Measurements from ENCODE around the gene SCYGR6. TPM values are rescaled to one million over a fixed set of nuclear protein-coding genes. Genes with fewer than 3 reads are reported as not detected.

Gene SCYGR6
- total and polyA plus RNA-seq, 4 donors = not detected

DNA sequence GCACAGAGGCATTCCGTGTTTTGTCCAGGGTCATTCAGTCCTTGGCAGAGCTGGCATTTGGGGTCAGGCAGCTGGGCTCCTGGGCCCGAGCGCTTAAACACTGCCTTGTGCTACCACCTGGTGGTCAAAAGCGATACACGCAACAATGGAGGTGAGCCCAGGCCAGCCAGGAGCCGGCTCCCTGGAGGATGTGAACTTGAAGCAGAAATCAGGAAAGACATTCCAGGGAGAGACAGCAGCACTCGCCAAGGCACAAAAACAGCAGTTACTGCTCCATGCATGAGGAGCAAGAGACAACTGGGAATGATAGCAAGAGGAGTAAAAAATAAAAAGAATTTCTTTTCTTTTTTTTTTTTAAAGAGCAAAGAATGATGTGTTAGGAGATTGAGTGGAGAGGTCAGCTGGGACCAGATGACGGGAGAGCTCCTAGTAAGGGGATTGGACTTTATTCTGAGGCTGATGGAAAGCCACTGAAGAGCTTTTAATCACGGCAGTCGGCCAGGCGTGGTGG is 41.9 kb upstream of the SCYGR6 start:
- Histone ChIP-seq H3K9ac (ENCODE audit: low read depth in 1 of 2, low read length in 2 of 2) (no peak overlapping the region), H3K4me3 (ENCODE audit: low read depth in 1 of 3, low read length in 3 of 3) (no peak overlapping the region), H3K27me3 (ENCODE audit: control insufficient read depth in 4 of 4, insufficient read depth in 4 of 4, low read length in 3 of 4) (no peaks in the 10 kb centered on the region), H3K27ac (ENCODE audit: low read depth in 1 of 2, low read length in 2 of 2) (no peak overlapping the region), H3K36me3 (ENCODE audit: control insufficient read depth in 4 of 4, insufficient read depth in 3 of 4, low read depth in 1 of 4, low read length in 3 of 4) (no peaks in the 10 kb centered on the region), H3K4me1 (ENCODE audit: control insufficient read depth in 4 of 4, insufficient read depth in 4 of 4, low read length in 3 of 4) (peaks cover 0 to 11% (median 0%) of the 10 kb centered on the region in 4 donors), H3K9me3 (ENCODE audit: control insufficient read depth in 4 of 4, low read length in 3 of 4) (no peaks in the 10 kb centered on the region)
- peak; percentile 62 for TF ChIP-seq NR2F2 (IDR thresholded peaks at IDR 0.05)
- TF ChIP-seq RAD21 (IDR thresholded peaks at IDR 0.05) = peak; percentile 99 to 100
- TF ChIP-seq, protein P1, sequence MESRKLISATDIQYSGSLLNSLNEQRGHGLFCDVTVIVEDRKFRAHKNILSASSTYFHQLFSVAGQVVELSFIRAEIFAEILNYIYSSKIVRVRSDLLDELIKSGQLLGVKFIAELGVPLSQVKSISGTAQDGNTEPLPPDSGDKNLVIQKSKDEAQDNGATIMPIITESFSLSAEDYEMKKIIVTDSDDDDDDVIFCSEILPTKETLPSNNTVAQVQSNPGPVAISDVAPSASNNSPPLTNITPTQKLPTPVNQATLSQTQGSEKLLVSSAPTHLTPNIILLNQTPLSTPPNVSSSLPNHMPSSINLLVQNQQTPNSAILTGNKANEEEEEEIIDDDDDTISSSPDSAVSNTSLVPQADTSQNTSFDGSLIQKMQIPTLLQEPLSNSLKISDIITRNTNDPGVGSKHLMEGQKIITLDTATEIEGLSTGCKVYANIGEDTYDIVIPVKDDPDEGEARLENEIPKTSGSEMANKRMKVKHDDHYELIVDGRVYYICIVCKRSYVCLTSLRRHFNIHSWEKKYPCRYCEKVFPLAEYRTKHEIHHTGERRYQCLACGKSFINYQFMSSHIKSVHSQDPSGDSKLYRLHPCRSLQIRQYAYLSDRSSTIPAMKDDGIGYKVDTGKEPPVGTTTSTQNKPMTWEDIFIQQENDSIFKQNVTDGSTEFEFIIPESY (IDR thresholded peaks at IDR 0.05) = no peak
- TF ChIP-seq MAX (IDR thresholded peaks at IDR 0.05) = no peak
- TF ChIP-seq HNF4G (IDR thresholded peaks at IDR 0.05) = no peak
- TF ChIP-seq, protein P2, sequence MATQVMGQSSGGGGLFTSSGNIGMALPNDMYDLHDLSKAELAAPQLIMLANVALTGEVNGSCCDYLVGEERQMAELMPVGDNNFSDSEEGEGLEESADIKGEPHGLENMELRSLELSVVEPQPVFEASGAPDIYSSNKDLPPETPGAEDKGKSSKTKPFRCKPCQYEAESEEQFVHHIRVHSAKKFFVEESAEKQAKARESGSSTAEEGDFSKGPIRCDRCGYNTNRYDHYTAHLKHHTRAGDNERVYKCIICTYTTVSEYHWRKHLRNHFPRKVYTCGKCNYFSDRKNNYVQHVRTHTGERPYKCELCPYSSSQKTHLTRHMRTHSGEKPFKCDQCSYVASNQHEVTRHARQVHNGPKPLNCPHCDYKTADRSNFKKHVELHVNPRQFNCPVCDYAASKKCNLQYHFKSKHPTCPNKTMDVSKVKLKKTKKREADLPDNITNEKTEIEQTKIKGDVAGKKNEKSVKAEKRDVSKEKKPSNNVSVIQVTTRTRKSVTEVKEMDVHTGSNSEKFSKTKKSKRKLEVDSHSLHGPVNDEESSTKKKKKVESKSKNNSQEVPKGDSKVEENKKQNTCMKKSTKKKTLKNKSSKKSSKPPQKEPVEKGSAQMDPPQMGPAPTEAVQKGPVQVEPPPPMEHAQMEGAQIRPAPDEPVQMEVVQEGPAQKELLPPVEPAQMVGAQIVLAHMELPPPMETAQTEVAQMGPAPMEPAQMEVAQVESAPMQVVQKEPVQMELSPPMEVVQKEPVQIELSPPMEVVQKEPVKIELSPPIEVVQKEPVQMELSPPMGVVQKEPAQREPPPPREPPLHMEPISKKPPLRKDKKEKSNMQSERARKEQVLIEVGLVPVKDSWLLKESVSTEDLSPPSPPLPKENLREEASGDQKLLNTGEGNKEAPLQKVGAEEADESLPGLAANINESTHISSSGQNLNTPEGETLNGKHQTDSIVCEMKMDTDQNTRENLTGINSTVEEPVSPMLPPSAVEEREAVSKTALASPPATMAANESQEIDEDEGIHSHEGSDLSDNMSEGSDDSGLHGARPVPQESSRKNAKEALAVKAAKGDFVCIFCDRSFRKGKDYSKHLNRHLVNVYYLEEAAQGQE (IDR thresholded peaks at IDR 0.05) = no peak
- TF ChIP-seq YY1 (IDR thresholded peaks at IDR 0.05) = peak; percentile 55
- peak; percentile 90 for TF ChIP-seq CTCF (IDR thresholded peaks at IDR 0.05; ENCODE audit: low read depth, low read length, missing input control)
- peak in 1 of 2 donors; percentile 27 for TF ChIP-seq HNF4A (conservative IDR thresholded peaks at IDR 0.05)
- TF ChIP-seq RXRA (IDR thresholded peaks at IDR 0.05) = peak; percentile 43 to 72
- WGBS = 22% methylated on average over 11 of the region's 11 CpGs
- peak; percentile 70 for DNase-seq (ENCODE audit: low spot score)

- Histone ChIP-seq H3K27ac (ENCODE audit: low read depth in 1 of 2, low read length in 2 of 2) (no peak overlapping the region), H3K36me3 (ENCODE audit: control insufficient read depth in 4 of 4, insufficient read depth in 3 of 4, low read depth in 1 of 4, low read length in 3 of 4) (no peaks in the 10 kb centered on the region), H3K27me3 (ENCODE audit: control insufficient read depth in 4 of 4, insufficient read depth in 4 of 4, low read length in 3 of 4) (no peaks in the 10 kb centered on the region), H3K4me1 (ENCODE audit: control insufficient read depth in 4 of 4, insufficient read depth in 4 of 4, low read length in 3 of 4) (peaks cover 0 to 12% (median 0%) of the 10 kb centered on the region in 4 donors), H3K9ac (ENCODE audit: low read depth in 1 of 2, low read length in 2 of 2) (no peak overlapping the region), H3K4me3 (ENCODE audit: low read depth in 1 of 3, low read length in 3 of 3) (no peak overlapping the region), H3K9me3 (ENCODE audit: control insufficient read depth in 4 of 4, low read length in 3 of 4) (no peaks in the 10 kb centered on the region)
- 51% methylated on average over 4 of the region's 4 CpGs for WGBS
- no peak for DNase-seq (ENCODE audit: low spot score)
- no peak for TF ChIP-seq SP1 (IDR thresholded peaks at IDR 0.05)
- TF ChIP-seq, protein P1 (IDR thresholded peaks at IDR 0.05) = no peak
- no peak for TF ChIP-seq HNF4G (IDR thresholded peaks at IDR 0.05)
- TF ChIP-seq TAF1 (conservative IDR thresholded peaks at IDR 0.05) = no peak
- no peak for TF ChIP-seq FOXA1 (IDR thresholded peaks at IDR 0.05)
These were observed 41.3 kb upstream of the SCYGR6 start for GRCh38 chr2:227765788-227766372.
